K562 (cell line): ENCODE data around the gene HNRNPM. TPM values are rescaled to one million over a fixed set of nuclear protein-coding genes. Genes with fewer than 3 reads are reported as not detected.

Source experiments
- IRF2 ChIP-seq: sonication (generic); formaldehyde crosslinking; IDR thresholded peaks from 2 replicates; pipeline ENCODE4 v1.8.1; 2022; ENCODE audit warnings: mild to moderate bottlenecking, missing genetic modification reagents
- NBN ChIP-seq: fragments of 450-650 bp; IDR thresholded peaks from 2 replicates; pipeline ENCODE4 v1.6.1; 2016; ENCODE audit warnings: low read depth, mild to moderate bottlenecking
- NRF1 ChIP-seq, 2 experiments: fragments of 450-650 bp; IDR thresholded peaks in 1 of 2; conservative IDR thresholded peaks in 1 of 2; 2 replicates each; pipeline ENCODE4 v1.6.1; 2014; ENCODE audit warnings: mild to moderate bottlenecking in 2 of 2
- RB1 ChIP-seq: fragments of 450-650 bp; IDR thresholded peaks from 2 replicates; pipeline ENCODE4 v1.6.1; 2017; ENCODE audit warnings: low read depth, mild to moderate bottlenecking
- REST ChIP-seq, 2 experiments: fragments of 450-650 bp; formaldehyde crosslinking in 1 of 2; IDR thresholded peaks; 2 replicates each; pipeline versions ENCODE4 v1.4.0 to v1.6.1; 2014 to 2020; ENCODE audit warnings: mild to moderate bottlenecking in 2 of 2, borderline replicate concordance in 1 of 2, low read depth in 1 of 2
- SREBF2 ChIP-seq: sonication (generic); formaldehyde crosslinking; IDR thresholded peaks from 2 replicates; pipeline ENCODE4 v1.4.0; 2020; ENCODE audit warnings: mild to moderate bottlenecking, missing genetic modification reagents
- TAF1 ChIP-seq: IDR thresholded peaks from 2 replicates; pipeline ENCODE4 v1.6.1; 2011; ENCODE audit warnings: mild to moderate bottlenecking, low read length, moderate library complexity; ENCODE audit not compliant: insufficient read depth, control insufficient read depth, severe bottlenecking; ENCODE audit errors: extremely low read depth
- TFAP4 ChIP-seq: sonication (generic); formaldehyde crosslinking; IDR thresholded peaks from 2 replicates; pipeline ENCODE4 v1.8.0; 2022; ENCODE audit warnings: missing genetic modification reagents, mild to moderate bottlenecking, moderate library complexity, borderline replicate concordance
- ZBTB33 ChIP-seq: sonication (generic); formaldehyde crosslinking; IDR thresholded peaks from 2 replicates; pipeline ENCODE4 v1.8.1; 2023; ENCODE audit warnings: mild to moderate bottlenecking, missing genetic modification reagents
- ZNF12 ChIP-seq: sonication (generic); formaldehyde crosslinking; IDR thresholded peaks from 2 replicates; pipeline ENCODE4 v1.4.0; 2020; ENCODE audit warnings: mild to moderate bottlenecking, missing genetic modification reagents
- ZNF644 ChIP-seq: fragments of 200-800 bp; sonication (Bioruptor generic); IDR thresholded peaks from 2 replicates; pipeline ENCODE4 v1.6.1; 2016; ENCODE audit warnings: low read depth, missing genetic modification characterization, missing compliant biosample characterization
- polyA plus RNA-seq, 8 experiments: library from polyadenylated mRNA; depleted of rRNA in 4 of 8; stranded (reverse) in 5 of 8; unstranded in 3 of 8; fragments of >200 nt; fragmentation: Nextera tagmentation in 2 of 8; fragmentation: Illumina TruSeq in 1 of 8; extraction: Ambion mirVana in 2 of 8; extraction: Trizol in 1 of 8; gene quantifications; 2 replicates each; pipeline versions ENCODE4 v1.2.1 to v1.2.3, GENCODE V29; 2011 to 2014; ENCODE audit warnings: inconsistent platforms in 1 of 8, missing spikeins in 1 of 8
- total RNA-seq, 7 experiments: library from RNA; depleted of rRNA in 6 of 7; stranded (reverse); fragments of >200 nt in 6 of 7; fragmentation: Illumina TruSeq in 2 of 7; extraction: Trizol in 2 of 7; gene quantifications; 2 replicates each; pipeline versions ENCODE4 v1.2.1 to v1.2.3, GENCODE V29; 2011 to 2021; ENCODE audit warnings: low replicate concordance in 1 of 7

HNRNPM gene
- total and polyA plus RNA-seq, 9 of the 15 experiments (the other 6 are each of a cell fraction or from before 2014, with no cell fraction given) = 11.1 to 340 (median 195) TPM

GRCh38 chr19:8505680-8506401, 61.1 kb downstream of the HNRNPM start (continued):
- TF ChIP-seq NBN (0 out of 2 replicates have a peak, but pooled peaks have one; percentile 40), IRF2 (CRISPR knock-in tag) (no peak), RB1 (peak; percentile 41; the same call in 1 of the 2 replicates), TFAP4 (peak; percentile 53; the same call in 1 of the 2 replicates), ZNF12 (CRISPR knock-in tag) (peak; percentile 47), ZNF644 (tag) (no peak), SREBF2 (CRISPR knock-in tag) (0 out of 2 replicates have a peak, but pooled peaks have one; percentile 31), ZBTB33 (CRISPR knock-in tag) (peak; percentile 23; the same call in 1 of the 2 replicates), REST (IDR thresholded peaks at IDR 0.05; ENCODE audit: borderline replicate concordance) (peak; percentile 69; the same call in 1 of the 2 replicates), REST (CRISPR knock-in tag; IDR thresholded peaks at IDR 0.05; ENCODE audit: low read depth) (no peak), TAF1 (peak; percentile 39), NRF1 (conservative IDR thresholded peaks at IDR 0.05 in 1 of 2, IDR thresholded peaks at IDR 0.05 in 1 of 2) (peak; percentile 51 to 54)
